CD14-positive monocyte (primary cell): ENCODE data around the gene MICU1. TPM values are rescaled to one million over a fixed set of nuclear protein-coding genes. Genes with fewer than 3 reads are reported as not detected.

Experiments used
- DNase-seq, 3 donors: peaks; one replicate each; pipeline ENCODE4 v3.0.0-alpha.2; 2011 to 2022
- H2AFZ ChIP-seq: 2 replicates; pipeline ENCODE4 v1.6.0; 2012; ENCODE audit warnings: mild to moderate bottlenecking, low read depth, low read length, inconsistent platforms; ENCODE audit not compliant: insufficient read depth, poor library complexity, severe bottlenecking
- H3K27ac ChIP-seq, 2 donors: 1 replicate in 1 of 2; 2 replicates in 1 of 2; pipeline ENCODE4 v1.5.1; 2012 to 2013; ENCODE audit warnings: low read length in 2 of 2, control low read depth in 1 of 2, inconsistent platforms in 1 of 2, low read depth in 1 of 2, mild to moderate bottlenecking in 1 of 2
- H3K27me3 ChIP-seq, 2 donors: one replicate each; pipeline versions ENCODE4 v1.6.0 to v1.6.1; 2011 to 2013; ENCODE audit warnings: low read length in 2 of 2; ENCODE audit not compliant: control insufficient read depth in 2 of 2, insufficient read depth in 2 of 2
- H3K36me3 ChIP-seq, 2 donors: replicated peaks in 1 of 2; 1 replicate in 1 of 2; 2 replicates in 1 of 2; pipeline versions ENCODE4 v1.5.1 to v1.6.1; 2012 to 2013; ENCODE audit warnings: low read length in 2 of 2, control low read depth in 1 of 2, inconsistent platforms in 1 of 2, mild to moderate bottlenecking in 1 of 2; ENCODE audit not compliant: insufficient read depth in 2 of 2, control insufficient read depth in 1 of 2
- H3K4me1 ChIP-seq, 2 donors: 1 replicate in 1 of 2; 2 replicates in 1 of 2; pipeline versions ENCODE4 v1.5.1 to v1.6.1; 2012 to 2013; ENCODE audit warnings: low read length in 2 of 2, control low read depth in 1 of 2, inconsistent platforms in 1 of 2, mild to moderate bottlenecking in 1 of 2, moderate library complexity in 1 of 2; ENCODE audit not compliant: insufficient read depth in 2 of 2, control insufficient read depth in 1 of 2
- H3K4me2 ChIP-seq: replicated peaks from 2 replicates; pipeline ENCODE3; 2012; ENCODE audit warnings: low read length, moderate library complexity, mild to moderate bottlenecking; ENCODE audit not compliant: poor library complexity, severe bottlenecking; ENCODE audit errors: extremely low read depth
- H3K4me3 ChIP-seq, 3 experiments: fragments of 200-600 bp in 1 of 3; sonication (generic) in 1 of 3; replicated peaks in 1 of 3; 1 replicate in 2 of 3; 2 replicates in 1 of 3; pipeline ENCODE4 v1.5.1; 2011 to 2013; ENCODE audit warnings: low read length in 3 of 3, mild to moderate bottlenecking in 3 of 3, control low read depth in 2 of 3, low read depth in 2 of 3, inconsistent platforms in 1 of 3, moderate library complexity in 1 of 3
- H3K79me2 ChIP-seq: 2 replicates; pipeline ENCODE4 v1.6.0; 2012; ENCODE audit warnings: mild to moderate bottlenecking, control low read depth, inconsistent platforms, low read length, moderate library complexity; ENCODE audit not compliant: insufficient read depth
- H3K9ac ChIP-seq: 2 replicates; pipeline ENCODE4 v1.6.0; 2017; ENCODE audit warnings: low read length, mild to moderate bottlenecking; ENCODE audit not compliant: insufficient read depth, poor library complexity, severe bottlenecking
- H3K9me3 ChIP-seq, 2 donors: replicated peaks in 1 of 2; 1 replicate in 1 of 2; 2 replicates in 1 of 2; pipeline versions ENCODE4 v1.5.1 to v1.6.1; 2012 to 2013; ENCODE audit warnings: low read length in 2 of 2, control low read depth in 1 of 2; ENCODE audit not compliant: control insufficient read depth in 1 of 2, insufficient read depth in 1 of 2
- H4K20me1 ChIP-seq: 2 replicates; pipeline ENCODE4 v1.6.0; 2012; ENCODE audit warnings: mild to moderate bottlenecking, low read length, control low read depth, moderate library complexity; ENCODE audit not compliant: insufficient read depth
- H3K27ac Mint-ChIP-seq, 7 donors: one replicate each; pipeline ENCODE4 v1.8.0; 2020; ENCODE audit warnings: mild to moderate bottlenecking in 7 of 7, mixed read lengths in 7 of 7, moderate library complexity in 6 of 7, inconsistent platforms in 2 of 7
- H3K27me3 Mint-ChIP-seq, 3 donors: one replicate each; pipeline ENCODE4 v1.8.0; 2021 to 2022; ENCODE audit warnings: low read depth in 3 of 3, mild to moderate bottlenecking in 3 of 3, mixed read lengths in 3 of 3, moderate library complexity in 3 of 3, inconsistent platforms in 1 of 3
- H3K36me3 Mint-ChIP-seq, 2 donors: one replicate each; pipeline ENCODE4 v1.8.0; 2020; ENCODE audit warnings: mixed read lengths in 2 of 2, inconsistent platforms in 1 of 2, mild to moderate bottlenecking in 1 of 2
- H3K4me1 Mint-ChIP-seq: one replicate; pipeline ENCODE4 v1.8.0; 2020; ENCODE audit warnings: mild to moderate bottlenecking, mixed read lengths
- H3K4me3 Mint-ChIP-seq, 2 donors: one replicate each; pipeline ENCODE4 v1.8.0; 2020; ENCODE audit warnings: mild to moderate bottlenecking in 2 of 2, mixed read lengths in 2 of 2, moderate library complexity in 1 of 2
- H3K9me3 Mint-ChIP-seq, 7 donors: one replicate each; pipeline ENCODE4 v1.8.0; 2020 to 2022; ENCODE audit warnings: mixed read lengths in 7 of 7, mild to moderate bottlenecking in 6 of 7, moderate library complexity in 6 of 7, inconsistent platforms in 2 of 7
- WGBS: methylation state at CpG from one replicate; pipeline ENCODE4 v1.1.5; 2013; ENCODE audit warnings: missing lambda C conversion rate; ENCODE audit not compliant: insufficient coverage; 5-methylcytosine and 5-hydroxymethylcytosine counted together
- intact Hi-C, 2 donors: fragments of 100-400 bp; cut with micrococcal nuclease; formaldehyde crosslinking; loops; one replicate each; pipeline versions ENCODE4 v1.15.0 to v1.15.1; 2023
- polyA plus RNA-seq, 3 donors: library from polyadenylated mRNA; depleted of rRNA in 1 of 3; unstranded in 2 of 3; stranded (reverse) in 1 of 3; fragments of 300-500 nt in 2 of 3; fragments of >200 nt in 1 of 3; fragmentation: Illumina TruSeq in 2 of 3; gene quantifications; 1 replicate in 2 of 3; 2 replicates in 1 of 3; pipeline ENCODE4 v1.2.3, GENCODE V29; 2012 to 2021
- TF ChIP-seq, protein P1 (sequence below): fragments of 200-600 bp; IDR thresholded peaks from one replicate; pipeline ENCODE4 v1.8.0; 2022; ENCODE audit warnings: antibody characterized with exemption, mild to moderate bottlenecking

MICU1 gene
- polyA plus RNA-seq, 3 donors = 51.1 to 76.4 (median 51.7) TPM

- Histone ChIP-seq H3K27me3 (no peaks in the 10 kb centered on the region), H3K9ac (no peak overlapping the region), H3K36me3 (no peaks in the 10 kb centered on the region), H4K20me1 (no peaks in the 10 kb centered on the region), H3K4me3 (no peak overlapping the region), H3K9me3 (no peaks in the 10 kb centered on the region), H3K4me2 (no peak overlapping the region), H2AFZ (no peak overlapping the region), H3K79me2 (no peaks in the 10 kb centered on the region), H3K4me1 (peaks cover 20 to 25% of the 10 kb centered on the region in 2 donors), H3K27ac (no peak overlapping the region)
- intact Hi-C loops = no loop called here
- peak overlapping the region in 1 of 7 donors; percentile 3 for H3K27ac Mint-ChIP-seq
- no peaks in the 10 kb centered on the region for H3K9me3 Mint-ChIP-seq
- peaks cover 17% of the 10 kb centered on the region for H3K4me1 Mint-ChIP-seq
- H3K4me3 Mint-ChIP-seq = no peak overlapping the region
- DNase-seq = no peak
- TF ChIP-seq, protein P1, sequence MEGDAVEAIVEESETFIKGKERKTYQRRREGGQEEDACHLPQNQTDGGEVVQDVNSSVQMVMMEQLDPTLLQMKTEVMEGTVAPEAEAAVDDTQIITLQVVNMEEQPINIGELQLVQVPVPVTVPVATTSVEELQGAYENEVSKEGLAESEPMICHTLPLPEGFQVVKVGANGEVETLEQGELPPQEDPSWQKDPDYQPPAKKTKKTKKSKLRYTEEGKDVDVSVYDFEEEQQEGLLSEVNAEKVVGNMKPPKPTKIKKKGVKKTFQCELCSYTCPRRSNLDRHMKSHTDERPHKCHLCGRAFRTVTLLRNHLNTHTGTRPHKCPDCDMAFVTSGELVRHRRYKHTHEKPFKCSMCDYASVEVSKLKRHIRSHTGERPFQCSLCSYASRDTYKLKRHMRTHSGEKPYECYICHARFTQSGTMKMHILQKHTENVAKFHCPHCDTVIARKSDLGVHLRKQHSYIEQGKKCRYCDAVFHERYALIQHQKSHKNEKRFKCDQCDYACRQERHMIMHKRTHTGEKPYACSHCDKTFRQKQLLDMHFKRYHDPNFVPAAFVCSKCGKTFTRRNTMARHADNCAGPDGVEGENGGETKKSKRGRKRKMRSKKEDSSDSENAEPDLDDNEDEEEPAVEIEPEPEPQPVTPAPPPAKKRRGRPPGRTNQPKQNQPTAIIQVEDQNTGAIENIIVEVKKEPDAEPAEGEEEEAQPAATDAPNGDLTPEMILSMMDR = no peak
- peaks cover 0 to 4% (median 0%) of the 10 kb centered on the region in 3 donors for H3K27me3 Mint-ChIP-seq
- H3K36me3 Mint-ChIP-seq = no peaks in the 10 kb centered on the region
- no CpG with 5 or more reads among the region's 2 CpGs for WGBS
Observed at GRCh38 chr10:72645263-72645858, 19.5 kb upstream of the MICU1 start.

- peaks cover 22 to 25% of the 10 kb centered on the region in 2 donors for H3K4me1 ChIP-seq
- Mint-ChIP-seq H3K4me1 (peaks cover 19% of the 10 kb centered on the region), H3K27ac (no peak overlapping the region), H3K36me3 (peaks cover 0 to 1% of the 10 kb centered on the region in 2 donors), H3K9me3 (peaks cover 0 to 3% (median 0%) of the 10 kb centered on the region in 7 donors), H3K4me3 (no peak overlapping the region), H3K27me3 (peaks cover 0 to 4% (median 0%) of the 10 kb centered on the region in 3 donors)
- TF ChIP-seq, protein P1 = no peak
- H3K27me3 ChIP-seq = no peaks in the 10 kb centered on the region
- no peaks in the 10 kb centered on the region for H3K79me2 ChIP-seq
- H3K4me2 ChIP-seq = no peak overlapping the region
- no peak for DNase-seq
- no peak overlapping the region for H3K9ac ChIP-seq
- intact Hi-C loops = no loop called here
- H3K27ac ChIP-seq = no peak overlapping the region
- H3K4me3 ChIP-seq = no peak overlapping the region
- H3K36me3 ChIP-seq = no peaks in the 10 kb centered on the region
- no peak overlapping the region for H2AFZ ChIP-seq
- H4K20me1 ChIP-seq = no peaks in the 10 kb centered on the region
- 90% methylated on average over 2 of the region's 5 CpGs for WGBS
- H3K9me3 ChIP-seq = no peaks in the 10 kb centered on the region
Observed at GRCh38 chr10:72642318-72642717, 16.4 kb upstream of the MICU1 start.
